OCI-M2 (cell line): ENCODE measurements around the gene UNC79.

Experiments
- DNase-seq: peaks from one replicate; lab custom pipeline; 2025; ENCODE audit not compliant: unreplicated experiment; lab: John Stamatoyannopoulos, UW

UNC79 gene

DNA sequence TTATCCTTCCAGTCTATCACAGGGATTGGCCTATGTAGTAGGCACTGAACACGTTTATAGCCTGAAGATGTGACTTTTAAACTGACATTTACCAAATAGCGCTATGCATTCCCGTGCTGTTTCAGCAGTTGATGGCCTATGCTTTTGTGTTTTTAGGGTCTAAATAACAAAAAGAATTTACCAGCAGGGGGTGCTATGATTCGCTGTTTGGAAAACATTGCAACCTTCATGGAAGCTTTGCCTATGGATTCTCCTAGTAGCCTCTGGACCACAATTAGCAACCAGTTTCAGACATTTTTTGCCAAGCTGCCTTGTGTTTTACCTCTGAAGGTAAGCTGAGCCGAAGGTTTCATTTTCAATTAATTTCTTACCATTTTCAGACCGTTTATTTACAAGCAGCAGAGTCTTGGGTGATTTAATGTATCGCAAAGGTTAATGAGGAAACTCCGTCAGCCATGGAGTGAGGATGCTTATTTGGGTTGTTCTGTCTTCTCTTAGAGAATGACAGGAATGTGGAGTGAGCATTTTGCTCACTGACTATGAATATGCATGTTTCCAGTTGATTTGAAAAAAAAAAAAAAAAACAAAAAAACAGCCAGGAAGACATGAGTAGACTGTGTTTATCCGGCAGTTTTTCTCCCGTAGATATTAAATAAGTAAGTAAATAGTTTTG, 224.5 kb downstream of the UNC79 start:
- DNase-seq: peak; percentile 7

DNA sequence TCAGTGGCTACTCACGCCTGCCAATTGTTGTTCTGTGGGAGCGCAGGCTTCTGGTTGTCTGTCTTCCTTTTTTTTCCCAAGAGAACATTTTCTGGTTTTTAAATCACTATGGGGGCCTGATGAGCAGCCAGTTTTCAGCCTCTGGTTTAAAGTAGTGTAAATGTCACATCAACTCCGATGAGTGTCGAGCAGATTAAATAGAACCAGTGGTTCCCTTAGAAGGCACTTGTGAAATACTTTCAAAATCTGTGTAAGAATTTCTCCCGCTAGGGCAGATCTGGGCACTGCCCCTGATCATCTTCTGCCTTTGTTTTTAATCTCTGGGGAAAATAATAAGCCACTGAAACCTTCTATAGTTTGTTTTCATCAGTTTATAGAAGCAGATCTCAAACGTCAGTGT, 227.1 kb downstream of the UNC79 start:
- DNase-seq: no peak

DNA sequence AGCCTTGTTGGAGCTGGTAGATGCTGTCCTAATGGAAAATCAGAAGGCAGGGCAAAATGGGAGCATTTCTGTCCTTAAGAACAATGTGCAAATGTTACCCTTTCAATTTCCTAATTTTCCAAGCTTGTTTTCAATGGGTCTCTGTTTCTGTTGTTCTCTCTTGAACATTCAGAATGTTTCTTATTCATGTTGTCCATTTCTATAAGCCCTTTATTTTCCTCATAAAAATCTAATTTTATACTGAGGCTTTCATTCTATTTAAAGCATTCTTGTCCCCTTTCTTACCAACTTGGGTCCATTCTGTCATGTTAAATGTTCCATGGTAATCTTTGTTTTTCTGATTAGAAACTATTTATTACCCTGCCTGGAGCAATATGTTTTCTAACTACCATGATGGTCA, 232.6 kb downstream of the UNC79 start:
- no peak for DNase-seq

DNA sequence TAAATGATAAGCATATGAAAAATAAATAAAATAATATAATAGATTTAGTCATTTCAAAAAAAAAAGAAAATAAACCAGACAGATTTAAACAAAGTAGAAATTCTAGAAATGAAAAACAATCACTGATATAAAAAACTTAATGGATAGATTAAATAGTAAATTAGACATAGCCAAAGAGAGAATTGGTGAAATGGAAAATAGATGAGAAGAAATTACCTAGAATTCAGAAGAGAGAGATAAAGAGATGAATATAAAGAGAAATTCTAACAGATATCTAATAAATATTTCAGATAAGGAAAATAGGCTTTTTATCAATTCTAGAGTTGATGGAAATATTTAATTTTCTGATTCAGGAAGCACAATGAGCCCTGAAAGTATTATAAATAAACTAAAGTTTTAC, 234.4 kb downstream of the UNC79 start:
- no peak for DNase-seq

DNA sequence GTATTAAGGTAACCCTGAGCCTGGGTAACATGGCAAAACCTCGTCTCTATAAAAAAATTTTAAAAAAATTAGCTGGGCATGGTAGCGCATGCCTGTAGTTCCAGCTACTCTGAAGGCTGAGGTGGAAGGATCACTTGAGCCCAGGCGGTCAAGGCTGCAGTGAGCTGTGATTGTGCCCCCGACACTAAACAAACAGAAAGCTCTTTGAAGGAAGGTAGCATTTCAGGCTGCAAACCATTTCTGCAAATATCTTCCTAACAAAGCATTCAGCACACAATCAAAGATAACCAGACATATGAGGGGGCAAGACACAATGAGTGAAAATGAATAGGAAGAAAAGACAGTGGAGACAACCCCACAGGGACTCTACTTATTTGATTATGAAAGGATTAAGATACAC, 238.9 kb downstream of the UNC79 start:
- DNase-seq: no peak

DNA sequence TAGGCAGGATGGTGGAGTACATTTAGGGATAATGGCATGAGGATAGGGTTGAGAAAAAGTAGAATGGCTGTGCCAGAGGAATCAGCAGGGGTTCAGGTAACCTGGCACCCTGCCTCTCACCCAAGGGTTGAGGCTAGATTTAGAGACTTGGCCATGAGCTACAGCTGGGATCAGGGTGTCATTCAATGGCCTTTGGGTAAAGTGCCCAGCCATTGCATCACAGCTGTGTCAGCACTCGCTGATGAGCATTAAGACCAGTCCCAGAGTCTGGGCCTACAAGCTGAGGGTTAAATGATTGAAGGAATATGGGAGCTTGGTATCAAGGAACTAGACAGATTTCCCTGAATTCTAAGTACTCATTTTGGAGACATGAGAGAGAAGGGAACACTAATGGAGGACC, 243.6 kb downstream of the UNC79 start:
- no peak for DNase-seq

DNA sequence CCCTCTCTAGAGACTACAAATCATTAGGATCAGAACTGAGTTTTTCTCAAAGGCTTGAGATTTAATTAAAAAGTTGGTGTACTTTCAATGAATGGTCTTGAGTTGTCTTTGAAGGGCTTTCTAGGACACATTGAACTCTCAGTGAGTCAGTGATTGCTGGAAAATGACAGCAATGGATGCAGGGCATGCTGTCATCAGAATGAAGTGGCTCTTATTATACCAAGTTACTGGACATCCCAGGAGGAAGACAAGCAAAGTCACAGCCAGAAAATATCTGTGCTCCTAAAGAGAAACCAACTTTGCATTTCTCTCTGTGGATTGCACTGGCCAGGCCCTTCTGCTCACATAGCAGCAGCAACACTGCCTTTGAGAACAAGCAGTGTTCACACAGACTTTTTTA, 244.9 kb downstream of the UNC79 start:
- DNase-seq: no peak

DNA sequence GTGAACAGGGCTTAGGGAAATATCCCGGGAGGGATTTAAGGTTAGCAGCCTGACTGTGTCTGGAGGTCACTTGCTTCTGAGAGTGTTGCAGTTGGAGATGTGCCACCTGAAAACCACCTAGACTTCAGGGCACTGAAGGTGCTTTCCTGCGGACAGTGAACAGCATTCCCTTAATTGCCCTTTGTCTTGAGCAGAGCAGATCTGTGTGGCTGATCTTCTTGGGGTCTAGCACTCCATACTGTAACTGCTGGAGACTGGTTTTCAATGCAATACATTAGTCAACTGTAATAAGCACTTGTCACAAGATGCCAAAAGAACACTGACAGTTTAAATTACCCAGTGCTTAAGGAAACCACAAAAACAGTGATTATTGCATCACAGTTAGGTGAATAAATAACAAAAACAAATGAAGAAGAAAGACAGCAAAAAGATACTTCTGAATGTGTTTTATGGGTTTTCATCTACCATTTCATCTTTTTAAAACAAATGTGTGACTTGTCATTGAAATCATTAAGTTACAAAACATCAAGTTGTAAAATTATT, 245.7 kb downstream of the UNC79 start:
- no peak for DNase-seq

DNA sequence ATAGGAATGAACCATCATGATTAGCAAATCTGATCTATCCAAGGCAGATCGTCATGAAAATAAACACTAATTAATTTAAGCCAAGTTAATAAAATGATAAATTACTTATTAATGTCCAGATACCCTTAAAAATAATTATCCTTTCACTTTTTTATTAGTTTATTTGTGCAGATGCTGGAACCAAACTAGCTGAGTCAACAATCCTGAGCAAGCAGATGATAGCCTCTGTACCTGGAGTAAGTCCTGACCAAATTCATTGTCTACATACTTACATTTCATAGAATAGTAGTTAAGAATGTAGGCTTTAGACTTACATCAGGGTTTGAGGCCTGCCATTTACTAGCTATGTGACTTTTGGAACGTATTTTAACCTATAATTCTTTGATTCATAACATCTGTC, 251.7 kb downstream of the UNC79 start:
- DNase-seq: no peak

DNA sequence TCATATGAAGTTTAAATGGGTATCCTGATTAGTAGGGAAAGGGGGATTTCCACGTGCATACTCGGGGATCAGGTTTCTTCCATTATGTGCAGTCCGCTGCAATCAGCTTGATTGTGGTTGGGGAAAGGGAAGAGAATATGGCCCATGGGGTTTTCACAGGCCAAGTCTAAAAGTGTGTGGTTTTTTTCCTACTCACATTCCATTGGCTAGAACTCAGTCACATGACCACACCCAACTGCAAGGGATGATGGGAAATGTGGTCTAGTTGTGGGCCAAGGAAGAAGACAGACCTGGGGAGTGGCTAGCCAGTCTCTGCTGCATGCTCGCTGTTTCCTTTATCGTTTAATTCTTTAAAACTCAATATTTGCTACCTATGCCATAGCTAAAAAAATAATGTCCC, 252.5 kb downstream of the UNC79 start:
- no peak for DNase-seq

DNA sequence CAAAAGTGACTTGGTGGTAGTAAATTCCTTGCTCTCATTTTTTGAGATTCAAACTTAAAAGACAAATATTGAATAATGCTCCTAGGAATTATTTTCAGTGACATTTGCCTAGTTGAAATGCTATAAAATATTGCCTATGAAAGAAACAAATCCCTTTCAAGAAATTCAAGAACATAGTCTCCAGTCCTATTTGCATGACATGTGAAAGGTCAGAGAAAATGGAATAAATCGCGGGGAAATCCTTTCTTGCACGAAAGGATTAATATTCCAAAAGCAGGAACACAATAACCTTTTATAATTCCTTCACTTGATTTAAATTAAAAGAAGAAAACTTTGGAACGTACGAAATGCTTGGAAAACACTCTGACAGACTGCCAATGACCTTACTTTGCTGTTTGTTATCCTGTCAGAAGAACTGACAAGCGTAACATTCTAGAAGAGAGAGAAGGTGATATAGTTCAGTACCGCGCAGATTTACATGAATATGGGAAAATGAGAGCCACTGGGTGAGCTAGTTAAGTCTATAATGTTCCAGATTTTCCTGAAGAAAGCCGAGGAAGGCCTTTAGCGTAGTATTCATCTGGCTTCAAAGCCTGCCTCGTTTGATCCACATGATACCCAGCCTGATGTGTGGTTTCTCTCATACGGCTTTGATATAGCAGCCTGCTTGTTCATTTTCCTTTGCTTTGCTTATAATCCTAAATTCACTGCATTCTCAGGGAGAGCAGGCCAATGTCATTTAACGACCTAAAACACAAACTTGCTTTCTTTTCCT, 254.6 kb downstream of the UNC79 start:
- no peak for DNase-seq

DNA sequence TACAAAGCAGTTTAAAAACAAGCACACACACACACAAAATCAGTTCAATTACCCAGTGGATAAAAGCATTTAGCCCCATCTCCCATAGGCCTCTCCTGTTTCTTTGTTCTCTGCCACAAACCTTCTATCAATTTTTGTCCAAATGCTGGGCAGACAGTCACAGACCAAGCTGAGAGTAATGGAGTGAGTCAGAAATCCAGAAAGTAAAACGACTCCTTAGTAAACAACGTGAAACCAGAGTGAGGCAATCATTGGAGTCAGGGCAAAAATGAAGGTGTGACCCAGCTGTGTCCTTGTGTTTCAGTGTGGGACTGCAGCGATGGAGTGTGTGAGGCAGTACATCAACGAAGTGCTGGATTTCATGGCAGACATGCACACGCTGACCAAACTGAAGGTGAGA, 255.5 kb downstream of the UNC79 start:
- no peak for DNase-seq

DNA sequence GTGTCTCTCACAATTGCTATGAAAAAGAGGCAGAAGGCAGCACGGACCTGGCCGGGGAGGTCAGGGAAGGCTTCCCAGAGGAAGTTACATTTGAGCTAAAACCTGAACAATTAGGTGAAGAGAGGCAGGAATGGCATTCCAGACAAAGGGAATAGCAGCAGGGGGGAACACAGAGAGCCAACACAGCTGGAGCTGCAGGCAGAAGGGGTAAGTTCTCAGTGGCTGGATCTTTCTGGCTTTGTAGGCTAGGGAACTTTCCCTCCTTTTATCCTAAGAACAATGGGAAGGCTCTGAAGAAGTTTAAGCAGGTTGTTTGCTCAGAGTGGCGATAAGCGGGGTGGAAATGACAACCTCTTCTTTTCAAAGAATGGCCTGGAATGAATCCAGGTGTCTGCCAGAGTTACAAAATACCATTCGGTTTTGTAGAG, 257.5 kb downstream of the UNC79 start:
- DNase-seq: no peak

DNA sequence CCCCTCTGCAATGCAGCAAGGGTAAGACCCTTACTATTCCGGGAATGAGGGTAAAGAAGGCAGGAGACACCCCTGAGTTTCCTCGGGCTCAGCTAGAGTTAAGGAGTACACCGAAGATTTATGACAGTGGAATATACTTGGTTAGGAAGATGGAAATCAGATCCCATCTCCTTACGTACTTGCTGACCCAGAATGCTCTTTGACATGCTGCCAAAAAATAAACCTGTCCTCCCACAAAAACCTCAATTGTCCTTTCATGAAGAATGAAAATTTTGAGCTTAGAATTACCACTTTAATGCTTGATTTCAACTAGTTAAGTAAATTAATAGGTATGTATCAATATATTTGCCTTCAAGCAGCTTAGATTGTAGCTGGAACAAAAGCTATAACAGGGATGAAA, 258.1 kb downstream of the UNC79 start:
- no peak for DNase-seq

DNA sequence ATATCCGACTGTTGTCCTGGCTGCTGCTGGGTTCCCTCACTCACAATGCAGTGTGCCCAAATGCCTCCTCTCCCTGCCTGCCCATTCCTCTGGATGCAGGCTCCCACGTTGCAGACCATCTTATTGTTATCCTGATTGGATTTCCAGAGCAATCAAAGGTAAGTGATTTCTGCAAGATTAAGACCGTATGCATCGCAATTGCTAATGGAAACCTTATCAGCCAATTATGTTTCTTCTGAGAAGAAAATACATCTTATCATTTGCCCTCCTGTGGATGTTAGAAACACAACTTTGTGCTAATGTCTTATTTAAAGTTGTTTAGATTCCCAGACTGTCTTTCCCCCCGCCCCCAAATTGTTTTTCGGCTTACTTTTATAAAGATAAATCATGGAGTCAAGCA, 259.4 kb downstream of the UNC79 start:
- no peak for DNase-seq

DNA sequence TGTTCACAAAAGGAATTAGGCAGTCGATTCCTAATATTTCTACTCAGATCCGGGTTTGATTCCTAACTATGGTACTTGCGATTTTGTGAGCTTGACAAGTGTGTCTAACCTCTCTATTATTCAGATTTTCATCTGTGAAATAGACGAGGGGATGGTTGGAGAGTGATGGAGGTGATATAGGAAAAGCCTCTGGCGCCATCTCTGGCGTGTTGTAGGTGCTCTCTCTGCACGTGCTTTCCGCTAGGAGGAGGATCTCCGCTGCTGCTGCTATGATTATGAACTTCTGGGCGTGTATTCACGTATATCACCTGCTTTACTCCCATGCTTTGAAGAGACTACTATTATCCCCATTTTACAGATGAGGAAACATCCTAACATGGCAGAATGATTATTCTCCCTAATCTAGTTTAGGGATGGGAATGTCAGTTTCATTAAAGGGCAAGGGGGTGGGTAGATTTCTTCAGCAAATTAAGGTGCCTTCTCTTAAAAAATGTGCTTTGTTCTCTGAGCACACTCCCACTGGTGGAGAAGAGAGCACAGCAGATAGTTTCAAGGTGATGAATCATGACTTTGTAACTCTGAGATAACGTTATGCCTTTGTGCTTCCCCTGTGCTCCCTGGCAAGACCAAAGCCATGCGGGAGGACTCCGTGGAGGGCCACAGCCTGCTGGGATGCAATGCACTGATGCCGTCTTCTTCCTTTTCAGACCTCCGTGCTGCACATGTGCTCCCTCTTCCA, 260.5 kb downstream of the UNC79 start:
- no peak for DNase-seq

DNA sequence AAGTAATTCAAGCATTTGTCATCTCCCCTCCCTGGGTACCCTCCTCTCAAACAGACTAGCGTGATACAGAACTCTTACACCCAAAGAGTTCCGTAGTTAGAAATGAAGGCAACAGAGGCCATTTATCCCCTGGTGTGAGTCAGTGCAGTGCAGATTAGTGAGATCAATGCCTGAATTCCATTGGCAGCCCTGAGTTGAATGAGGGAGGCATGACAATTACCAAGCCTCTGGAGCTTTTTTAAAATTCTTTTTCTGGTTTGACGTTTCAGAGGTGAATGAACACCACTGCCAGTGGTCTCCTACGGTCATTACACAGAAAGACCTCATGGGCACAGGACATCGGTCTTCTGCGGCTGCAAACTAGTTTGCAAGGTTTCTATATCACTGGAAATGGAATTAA, 263.2 kb downstream of the UNC79 start:
- DNase-seq: no peak

DNA sequence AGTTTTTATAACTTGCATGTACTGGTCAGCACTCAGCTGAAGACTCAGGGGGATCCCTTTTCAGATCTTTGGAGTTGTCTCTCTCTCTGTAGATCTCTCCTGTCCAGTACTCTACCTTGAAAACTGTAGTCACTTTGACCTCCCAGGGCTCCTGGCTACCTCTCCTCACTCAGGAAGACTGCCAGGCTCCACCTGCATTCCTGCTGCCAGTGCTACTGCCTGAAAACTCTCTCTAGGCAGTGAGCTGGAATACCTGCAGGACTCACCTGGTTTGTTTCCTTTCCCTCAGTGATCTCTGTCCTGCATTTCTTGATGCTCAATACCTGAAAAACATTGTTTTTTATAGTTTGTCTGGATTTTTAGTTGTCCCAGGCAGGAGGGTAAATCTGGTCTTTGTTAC, 270.2 kb downstream of the UNC79 start:
- DNase-seq: no peak

DNA sequence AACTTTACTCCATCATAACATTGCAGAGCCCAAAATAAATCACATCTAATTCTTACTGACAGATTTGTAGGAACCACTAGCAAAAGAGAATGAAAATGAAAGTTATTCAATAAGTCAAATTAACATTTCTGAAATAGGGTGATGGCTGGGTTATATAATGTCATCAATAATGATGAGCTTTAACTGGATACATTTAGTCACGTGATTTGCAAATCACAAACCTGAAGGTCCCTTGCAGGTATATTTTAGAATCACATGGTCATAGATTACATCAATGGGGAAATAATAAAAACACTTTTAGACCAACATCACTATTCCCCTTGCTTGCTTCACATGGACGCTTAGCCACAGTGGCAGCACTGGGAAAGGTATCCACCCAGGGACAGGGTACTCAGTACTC, 270.8 kb downstream of the UNC79 start:
- no peak for DNase-seq

DNA sequence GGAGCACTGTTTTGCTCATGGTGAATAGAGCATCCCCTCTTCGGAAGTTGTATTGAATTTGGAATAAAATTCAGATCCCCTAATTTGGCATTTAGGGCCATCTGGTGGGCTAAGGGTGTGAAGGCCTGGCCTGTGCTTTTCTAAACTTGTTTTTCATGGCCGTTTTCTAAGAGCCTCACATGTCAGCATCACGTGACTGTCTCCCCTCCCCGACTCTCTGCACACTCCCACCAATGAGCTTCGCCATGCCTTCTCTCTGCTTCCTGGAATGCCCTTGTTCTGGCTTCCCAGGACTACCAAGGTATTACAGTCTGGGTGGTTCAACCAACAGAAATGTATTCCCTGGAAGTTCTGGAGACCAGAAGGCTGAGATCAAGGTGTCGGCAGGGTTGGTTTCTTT, 272.2 kb downstream of the UNC79 start:
- DNase-seq: no peak

DNA sequence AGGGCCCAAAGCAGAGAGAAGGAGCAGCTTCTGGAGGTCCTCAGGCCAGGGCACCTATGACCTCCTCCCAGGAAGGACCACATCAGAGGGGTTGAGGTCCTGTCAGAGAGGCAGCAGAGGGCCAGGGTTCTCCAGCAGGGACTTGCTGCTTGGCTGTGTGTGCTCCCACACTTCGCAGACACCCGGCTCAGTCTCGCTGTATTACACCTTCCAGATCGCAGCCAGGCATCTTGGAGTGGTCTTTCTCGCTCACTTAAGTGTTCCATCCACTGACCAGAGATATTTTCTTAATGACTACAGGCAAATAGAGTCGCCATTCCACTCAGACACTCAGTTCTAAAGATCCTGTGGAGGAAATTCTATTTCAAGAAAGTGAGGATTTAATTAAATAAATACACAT, 273.2 kb downstream of the UNC79 start:
- no peak for DNase-seq
